ENCODE data around the gene USPL1. TPM values are rescaled to one million over a fixed set of nuclear protein-coding genes. Genes with fewer than 3 reads are reported as not detected.
A peak's percentile ranks its signal among the peaks of the same experiment; 100 is the strongest.
"Not testable (repeated sequence)": the region's sequence is repeated elsewhere in the genome, so short reads cannot be mapped to it uniquely, and the experiment has no call there.

Gene USPL1
- polyA plus RNA-seq (ENCODE audit: insufficient read depth in 1 of 5, insufficient read length in 5 of 5, low replicate concordance in 1 of 5), result 10 to 100 TPM; 23.1 to 34.0 (median 28.0) TPM
- long read RNA-seq, donor 1, partial matches to known transcripts, result 0 of 12 reads
- long read RNA-seq, donor 1, other reads (novel, unspliced or antisense), result 10 of 12 reads
- long read RNA-seq, donor 2, partial matches to known transcripts, result 0 of 1 reads
- long read RNA-seq, donor 2, other reads (novel, unspliced or antisense), result 0 of 1 reads
- long read RNA-seq, donor 3, result 0 reads
- long read RNA-seq, donor 4, partial matches to known transcripts, result 13 of 14 reads
- long read RNA-seq, donor 4, other reads (novel, unspliced or antisense), result 0 of 14 reads
- long read RNA-seq, donor 5, partial matches to known transcripts, result 7 of 8 reads
- long read RNA-seq, donor 5, other reads (novel, unspliced or antisense), result 0 of 8 reads
- long read RNA-seq, donor 6, partial matches to known transcripts, result 0 of 5 reads
- long read RNA-seq, donor 6, other reads (novel, unspliced or antisense), result 5 of 5 reads
- long read RNA-seq, donor 7, partial matches to known transcripts, result 0 of 3 reads
- long read RNA-seq, donor 7, other reads (novel, unspliced or antisense), result 0 of 3 reads
- long read RNA-seq, donor 8, partial matches to known transcripts, result 0 of 1 reads
- long read RNA-seq, donor 8, other reads (novel, unspliced or antisense), result 0 of 1 reads

DNA sequence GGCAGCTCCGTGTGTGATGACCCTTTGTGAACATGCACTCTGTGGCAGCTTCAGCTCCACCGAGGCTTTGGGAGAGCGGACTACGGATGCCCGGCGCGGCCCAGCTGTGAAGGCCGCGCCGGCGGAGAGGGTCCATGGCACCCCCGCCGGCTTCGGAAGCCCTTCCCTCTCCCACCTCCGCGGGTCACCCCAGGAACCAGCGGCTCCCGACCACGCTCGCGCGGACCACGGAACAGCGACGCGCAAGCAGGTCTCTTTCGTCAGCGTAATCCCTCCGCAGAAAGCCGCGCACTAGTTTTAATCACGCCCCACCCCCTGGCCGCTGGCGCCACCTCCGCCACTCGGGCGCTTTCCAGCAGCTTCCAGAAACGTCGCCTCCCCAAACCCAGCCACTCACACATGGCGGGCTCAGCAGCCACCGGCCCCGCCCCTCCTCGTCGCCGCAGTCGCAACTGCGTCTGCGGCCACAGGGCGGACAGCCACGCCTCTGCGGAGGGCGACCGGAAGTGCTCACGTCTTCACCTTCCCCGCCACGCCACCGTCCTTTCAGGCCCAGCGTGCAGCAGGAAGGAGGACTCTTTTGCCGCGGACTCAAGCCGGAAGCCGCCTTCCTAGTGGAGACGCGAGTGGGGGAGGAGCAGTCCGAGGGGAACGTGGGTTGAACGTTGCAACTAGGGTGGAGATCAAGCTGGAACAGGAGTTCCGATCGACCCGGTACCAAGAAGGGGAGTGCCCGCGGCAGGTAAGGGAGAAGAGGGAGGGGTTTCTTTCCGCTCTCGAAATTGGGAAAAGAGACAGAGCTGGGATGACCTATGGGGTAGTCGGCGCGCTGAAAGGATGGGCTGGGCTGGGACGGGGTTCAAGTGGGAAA lies at the start of gene USPL1:
TSS of gene USPL1 (plus strand) at position 606 of the 871 bp plus-strand sequence. CDS start 3,221 bp downstream, outside the sequence.
- DNase-seq, result peak; percentile 99 to 100

DNA sequence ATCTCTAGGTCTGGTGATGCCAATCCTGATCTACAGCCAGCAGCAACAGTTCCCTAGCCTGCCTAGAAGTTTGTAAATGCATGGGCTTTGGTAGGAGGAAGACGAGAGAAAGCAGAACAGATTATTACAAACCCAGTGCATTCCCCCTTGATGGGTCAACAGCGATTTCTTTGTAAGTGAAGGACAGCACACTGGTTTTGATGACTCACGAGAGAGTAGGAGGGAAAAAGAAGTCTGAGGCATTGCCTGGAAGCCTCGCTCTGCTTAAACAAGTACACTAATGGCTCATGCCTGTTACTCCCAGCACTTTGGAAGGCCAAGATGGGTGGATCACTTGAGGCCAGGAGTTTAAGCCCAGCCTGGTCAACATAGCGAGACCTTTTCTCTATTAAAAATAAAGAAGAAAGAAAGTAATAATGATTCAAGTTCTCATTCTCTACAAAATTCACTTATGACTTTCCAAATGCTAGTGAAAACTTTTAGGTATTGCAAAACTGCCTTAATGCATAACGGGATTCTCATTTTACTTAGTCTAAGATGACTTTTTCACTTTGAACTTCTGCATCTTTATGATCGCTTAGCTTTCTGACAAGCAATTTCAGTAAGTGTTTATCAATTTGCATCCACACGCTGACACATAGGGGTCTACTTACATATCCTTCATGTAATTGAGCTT lies 47.7 kb upstream of the USPL1 start:
- DNase-seq, result no peak

- no peak for DNase-seq
These were observed 47.0 kb upstream of the USPL1 start for GRCh38 chr13:30570691-30571090.

- DNase-seq, result peak; percentile 63 to 70
These were observed 44.9 kb upstream of the USPL1 start for GRCh38 chr13:30572859-30573275.

DNA sequence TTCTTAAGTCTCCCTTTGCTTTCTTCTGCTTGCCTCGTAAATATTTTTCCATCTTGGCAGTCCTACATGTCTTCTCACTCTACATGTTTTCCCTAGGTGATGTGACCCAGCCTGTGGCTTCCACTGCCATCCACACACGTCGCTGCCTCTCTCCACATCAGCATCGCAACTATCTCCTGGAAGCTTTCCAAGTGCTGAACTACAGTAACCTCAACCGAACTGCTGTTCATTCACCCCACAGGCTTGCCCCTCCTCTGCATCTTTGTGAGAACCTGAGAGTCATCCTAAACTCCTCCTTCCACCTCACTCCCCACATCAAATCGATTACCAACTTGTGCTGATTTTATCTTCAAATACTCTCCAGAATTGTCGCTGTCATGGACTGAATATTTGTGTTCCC lies 41.2 kb upstream of the USPL1 start:
- DNase-seq, result no peak

DNA sequence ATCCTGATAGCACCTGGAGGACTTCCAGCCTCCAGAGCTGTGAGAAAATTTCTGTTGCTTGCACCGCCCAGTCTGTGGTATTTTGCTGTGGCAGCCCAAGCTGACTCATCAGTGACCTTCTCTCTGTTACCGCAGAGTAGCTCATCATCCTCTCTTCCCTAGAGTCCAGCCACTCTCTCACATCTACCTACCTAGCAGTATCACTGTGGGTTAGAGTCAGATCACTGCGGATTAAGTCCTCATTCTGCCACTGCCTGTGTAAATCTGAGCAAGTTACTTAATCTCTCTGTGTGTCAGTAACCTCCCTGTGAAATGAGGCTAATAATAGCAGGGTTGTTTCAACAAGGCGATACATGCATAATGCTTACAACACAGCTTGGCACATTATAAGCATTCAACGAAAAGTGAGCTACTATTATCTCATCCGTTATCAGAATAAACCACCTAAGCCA lies 40.3 kb upstream of the USPL1 start:
- no peak for DNase-seq

GRCh38 chr13:30580852-30581502 lies 36.7 kb upstream of the USPL1 start:
- DNase-seq, result no peak

DNA sequence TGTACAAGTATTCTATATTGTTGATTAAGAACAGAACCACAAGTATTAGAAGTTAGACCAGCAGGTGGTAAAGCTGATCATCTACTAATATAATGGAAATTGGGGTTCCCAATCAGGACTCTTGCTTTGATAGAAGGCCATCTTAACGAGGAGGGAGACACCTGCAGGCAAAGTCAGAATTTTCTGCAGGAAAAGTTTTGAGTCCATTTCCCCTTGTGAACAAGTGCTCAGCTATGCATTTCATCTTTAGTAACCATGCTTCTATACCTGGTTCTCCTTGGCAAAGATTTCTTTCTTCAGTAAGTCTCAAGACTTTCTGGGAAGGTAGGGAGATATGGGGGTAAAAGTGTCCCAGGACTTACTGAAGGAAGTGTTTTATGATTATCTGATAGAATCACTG lies 36.1 kb upstream of the USPL1 start:
- no peak for DNase-seq

DNA sequence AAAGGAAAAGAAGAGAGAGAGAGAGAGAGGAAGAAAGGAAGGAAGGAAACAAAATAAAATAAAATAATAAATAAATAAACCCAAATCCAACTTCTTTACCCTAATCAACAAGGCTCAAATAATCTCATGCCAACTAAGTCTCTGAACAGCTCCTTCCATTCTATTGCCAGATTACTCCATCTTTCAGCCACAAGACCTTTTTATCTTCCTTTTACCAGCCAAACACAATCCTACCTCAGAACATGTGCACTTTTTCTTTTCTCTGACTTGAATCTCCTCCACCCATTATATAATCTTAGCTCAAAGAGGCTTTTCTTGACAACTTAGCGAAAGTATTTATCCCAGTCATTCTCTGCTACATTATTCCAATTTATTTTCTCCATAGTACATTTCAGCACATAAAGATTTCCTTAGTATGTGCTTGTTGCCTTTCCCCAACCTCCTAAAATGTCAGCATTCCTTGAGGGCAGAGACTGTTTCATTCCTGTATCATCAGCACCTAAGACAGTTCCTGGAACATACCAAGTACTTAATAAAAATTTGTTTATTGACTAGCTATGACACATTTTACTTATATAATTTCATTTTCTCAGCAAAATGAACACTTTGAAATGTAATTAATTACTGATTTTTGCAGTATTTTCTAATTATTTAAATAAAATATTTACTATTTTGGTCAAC lies 33.5 kb upstream of the USPL1 start:
- no peak for DNase-seq

DNA sequence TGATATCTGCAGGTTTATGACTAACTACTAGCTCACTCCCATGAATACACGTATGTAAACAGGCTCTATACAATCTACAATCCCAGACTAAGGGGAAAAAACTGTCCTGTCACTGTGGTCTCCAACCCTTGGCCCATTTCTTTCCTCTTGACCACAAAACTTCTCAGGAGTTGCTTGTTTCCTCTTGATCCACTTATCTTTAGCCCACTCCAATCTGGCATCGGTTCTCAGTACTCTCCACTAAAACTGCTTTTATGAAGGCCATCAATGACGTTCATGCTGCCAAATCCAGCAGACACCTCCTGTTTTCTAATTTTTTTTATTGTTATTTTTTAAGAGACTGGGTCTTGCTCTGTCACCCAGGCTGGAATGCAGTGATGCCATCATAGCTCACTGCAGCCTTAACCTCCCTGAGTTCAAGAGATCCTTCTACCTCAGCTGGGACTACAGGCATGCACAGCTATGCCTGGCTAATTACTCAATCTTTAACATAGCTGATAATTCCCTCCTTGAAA lies 31.9 kb upstream of the USPL1 start:
- DNase-seq, result no peak

DNA sequence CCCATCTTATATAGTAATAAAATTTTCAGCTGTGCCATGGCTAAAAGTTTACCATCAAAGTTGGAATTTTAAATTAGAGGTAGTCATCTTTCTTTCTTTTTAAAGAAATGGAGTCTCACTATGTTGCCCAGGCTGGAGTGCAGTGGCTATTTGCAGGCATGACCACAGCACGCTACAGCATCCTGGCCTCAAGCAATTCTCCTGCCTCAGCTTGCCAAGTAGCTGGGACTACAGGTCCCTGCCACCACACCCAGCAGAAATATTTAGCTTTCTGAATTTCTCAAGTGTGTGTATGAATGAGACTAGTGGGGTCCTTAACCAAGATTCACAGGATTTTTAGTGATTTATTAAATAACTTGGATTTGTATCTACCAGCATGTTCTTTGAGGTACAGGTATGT lies 30.5 kb upstream of the USPL1 start:
- no peak for DNase-seq

- DNase-seq, result no peak
These were observed 30.0 kb upstream of the USPL1 start for GRCh38 chr13:30587739-30588138.

DNA sequence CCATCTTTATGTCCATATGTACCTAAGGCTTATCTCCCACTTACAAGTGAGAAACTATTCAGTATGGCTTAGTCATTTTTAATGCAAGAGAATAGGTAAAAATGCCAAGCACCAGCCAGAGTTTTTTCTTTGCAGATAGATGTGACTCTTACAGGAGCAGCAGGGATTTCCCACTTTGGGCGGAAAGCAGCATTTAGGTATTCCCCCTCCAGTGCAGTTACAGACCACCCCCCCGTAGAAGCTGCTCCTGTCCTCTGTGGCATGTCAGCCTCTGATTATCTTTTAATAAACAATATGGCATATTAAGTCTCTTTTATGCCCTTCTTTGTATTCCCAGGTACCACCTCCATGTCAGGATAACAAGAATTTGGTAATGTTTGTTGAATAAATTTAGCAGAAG lies 24.7 kb upstream of the USPL1 start:
- no peak for DNase-seq

DNA sequence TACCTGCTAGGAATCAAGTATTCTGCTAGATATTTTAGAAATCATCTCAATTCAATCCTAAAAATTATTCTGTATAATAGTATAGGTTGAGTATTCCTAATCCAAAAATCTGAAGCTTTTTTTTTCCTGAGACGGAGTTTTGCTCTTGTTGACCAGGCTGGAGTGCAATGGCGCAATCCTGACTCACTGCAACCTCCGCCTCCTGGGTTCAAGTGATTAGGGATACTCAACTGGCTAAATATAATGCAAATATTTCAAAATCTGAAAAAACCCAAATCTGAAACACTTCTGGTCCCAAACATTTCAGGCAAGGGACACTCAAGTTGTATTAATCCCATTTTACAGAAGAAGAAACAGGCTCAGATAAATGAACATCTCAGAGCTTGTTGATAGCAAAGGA lies 17.2 kb upstream of the USPL1 start:
- no peak for DNase-seq

GRCh38 chr13:30601836-30602235 lies 15.9 kb upstream of the USPL1 start:
- no peak for DNase-seq

GRCh38 chr13:30605052-30605451 lies 12.7 kb upstream of the USPL1 start:
- no peak for DNase-seq

DNA sequence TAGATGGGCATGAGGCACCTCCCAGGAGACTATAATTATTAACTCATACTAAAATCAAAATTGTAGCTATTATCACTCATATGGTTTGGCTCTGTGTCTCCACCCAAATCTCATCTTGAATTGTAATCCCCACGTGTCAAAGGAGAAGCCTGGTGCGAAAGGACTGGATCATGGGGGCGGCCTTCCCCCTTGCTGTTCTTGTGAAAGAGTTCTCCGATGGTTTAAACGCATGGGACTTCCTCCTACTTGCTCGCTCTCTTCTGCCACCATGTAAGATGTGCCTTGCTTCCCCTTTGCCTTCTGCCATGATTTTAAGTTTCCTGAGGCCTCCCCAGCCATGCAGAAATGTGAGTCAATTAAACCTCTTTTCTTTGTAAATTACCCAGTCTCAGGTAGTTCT lies 10.5 kb upstream of the USPL1 start:
- DNase-seq, result not testable (repeated sequence)

DNA sequence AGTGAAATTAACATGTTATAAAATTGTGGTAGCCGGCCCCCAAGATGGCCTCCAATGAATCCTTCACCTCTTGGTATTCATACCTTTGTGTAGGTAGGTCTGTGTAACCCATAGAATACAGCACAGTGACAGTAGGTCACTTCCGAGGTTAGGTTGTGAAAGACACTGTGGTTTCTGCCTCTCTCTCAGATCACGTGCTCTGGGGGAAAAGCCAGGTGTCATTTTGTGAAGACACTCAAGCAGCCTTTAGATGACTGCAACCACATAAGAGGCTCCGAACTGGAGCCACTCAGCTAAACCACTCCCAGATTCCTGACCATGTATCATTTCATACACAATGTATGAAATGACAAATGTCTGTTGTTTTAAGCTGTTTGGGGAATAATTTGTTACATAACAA lies 9.8 kb upstream of the USPL1 start:
- no peak for DNase-seq

DNA sequence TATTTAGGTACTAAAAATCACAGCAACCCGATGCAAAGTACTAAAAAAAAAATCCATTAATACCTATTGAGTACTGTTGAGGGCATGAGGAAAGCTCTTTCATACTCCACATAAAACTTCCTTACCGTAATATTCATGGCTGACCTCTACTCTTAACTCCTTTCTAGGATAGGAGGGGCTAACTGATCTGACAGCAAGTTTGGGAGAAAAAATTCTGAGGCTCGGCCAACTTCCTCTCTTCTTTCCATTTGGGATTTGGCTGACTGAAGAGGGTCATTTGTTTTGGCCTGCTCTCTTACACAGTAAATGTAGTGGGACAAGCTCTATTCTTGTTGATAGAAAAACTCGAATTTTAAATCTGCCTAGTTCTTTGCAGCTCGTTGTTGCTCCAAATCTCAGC lies 9.4 kb upstream of the USPL1 start:
- peak; percentile 61 to 74 for DNase-seq

DNA sequence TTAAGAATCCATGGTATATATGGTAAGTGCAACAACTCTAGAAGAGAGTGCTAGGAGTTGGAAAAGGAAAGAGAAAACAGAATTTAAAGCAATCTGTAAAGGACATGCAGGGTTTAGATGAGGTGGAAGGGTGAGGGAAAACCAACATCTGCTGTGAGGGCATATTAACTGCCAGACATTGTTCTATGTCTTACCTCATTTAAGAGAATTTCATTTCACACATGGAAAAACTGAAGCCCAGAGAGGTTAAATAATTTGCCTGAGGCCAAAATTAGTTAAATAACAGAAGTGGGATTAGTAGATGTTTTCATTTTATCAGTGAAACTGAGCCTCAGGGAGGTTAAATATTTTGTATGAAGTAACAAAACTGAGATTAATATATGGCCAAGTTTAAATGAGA lies 7.4 kb upstream of the USPL1 start:
- no peak for DNase-seq
